ENCODE data around the gene SPEM3. TPM values are rescaled to one million over a fixed set of nuclear protein-coding genes. Genes with fewer than 3 reads are reported as not detected.

Gene SPEM3
- total RNA-seq, 3 donors from 2014 or later: not detected

DNA sequence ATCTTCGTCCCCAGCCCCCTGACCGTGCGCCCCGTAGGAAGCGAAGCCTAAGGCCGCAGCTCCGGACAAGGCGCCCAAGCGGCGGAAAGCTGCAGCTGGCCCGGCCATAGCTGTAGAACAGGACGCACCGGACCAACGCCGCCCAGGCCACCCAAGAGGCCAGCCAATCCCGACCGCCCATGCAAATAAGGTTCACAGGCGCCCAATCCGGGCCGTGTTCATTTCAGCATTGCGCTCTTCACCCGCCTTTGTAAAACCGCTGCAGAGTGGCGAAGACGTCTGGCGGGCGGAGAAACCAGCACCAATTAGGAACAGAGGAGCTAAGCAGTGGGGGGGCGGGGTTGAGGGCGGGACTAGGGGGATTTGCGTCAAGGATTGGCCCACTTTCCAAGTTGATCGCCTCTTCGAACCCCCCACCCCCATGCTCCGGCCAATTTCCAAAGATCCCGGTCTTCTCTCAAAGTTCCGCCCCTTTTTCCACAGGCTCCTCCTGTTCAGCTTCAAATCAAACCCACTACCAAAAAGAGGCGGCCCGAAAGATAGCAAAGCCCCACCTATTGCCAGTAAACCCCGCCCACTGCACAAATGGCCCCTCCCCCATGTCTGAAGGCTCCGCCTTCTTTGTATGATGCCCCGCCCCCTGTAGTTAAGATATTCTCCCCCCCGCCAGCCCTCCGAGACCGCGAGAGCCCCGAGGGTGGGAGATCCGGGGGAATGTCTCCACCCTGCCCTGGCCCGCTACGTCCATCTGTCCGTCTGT lies 24.5 kb upstream of the SPEM3 start, which contains the start of gene TMEM256:
TMEM256 (minus strand) TSS at position 121 of the 760 bp plus-strand sequence; CDS start at position 108, 13 bp downstream.
- Histone ChIP-seq H3K9me3 (no peaks in the 10 kb centered on the region), H3K4me3 (peak within 1 kb of the TSS; percentile 57 to 89 (median 80)), H3K36me3 (no peaks in the 10 kb centered on the region), H3K27me3 (no peaks in the 10 kb centered on the region), H3K27ac (peak within 1 kb of the TSS; percentile 92 to 95), H3K4me1 (peaks cover 4 to 8% of the 10 kb centered on the region in 2 donors)
- TF ChIP-seq POLR2AphosphoS5 (IDR thresholded peaks at IDR 0.05) (peak; percentile 78 to 87 (median 84)), POLR2A (IDR thresholded peaks at IDR 0.05) (peak; percentile 79)
- TF ChIP-seq, protein P1, sequence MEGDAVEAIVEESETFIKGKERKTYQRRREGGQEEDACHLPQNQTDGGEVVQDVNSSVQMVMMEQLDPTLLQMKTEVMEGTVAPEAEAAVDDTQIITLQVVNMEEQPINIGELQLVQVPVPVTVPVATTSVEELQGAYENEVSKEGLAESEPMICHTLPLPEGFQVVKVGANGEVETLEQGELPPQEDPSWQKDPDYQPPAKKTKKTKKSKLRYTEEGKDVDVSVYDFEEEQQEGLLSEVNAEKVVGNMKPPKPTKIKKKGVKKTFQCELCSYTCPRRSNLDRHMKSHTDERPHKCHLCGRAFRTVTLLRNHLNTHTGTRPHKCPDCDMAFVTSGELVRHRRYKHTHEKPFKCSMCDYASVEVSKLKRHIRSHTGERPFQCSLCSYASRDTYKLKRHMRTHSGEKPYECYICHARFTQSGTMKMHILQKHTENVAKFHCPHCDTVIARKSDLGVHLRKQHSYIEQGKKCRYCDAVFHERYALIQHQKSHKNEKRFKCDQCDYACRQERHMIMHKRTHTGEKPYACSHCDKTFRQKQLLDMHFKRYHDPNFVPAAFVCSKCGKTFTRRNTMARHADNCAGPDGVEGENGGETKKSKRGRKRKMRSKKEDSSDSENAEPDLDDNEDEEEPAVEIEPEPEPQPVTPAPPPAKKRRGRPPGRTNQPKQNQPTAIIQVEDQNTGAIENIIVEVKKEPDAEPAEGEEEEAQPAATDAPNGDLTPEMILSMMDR (IDR thresholded peaks at IDR 0.05): peak in 1 of 3 donors; percentile 32
- peak; percentile 99 for DNase-seq (ENCODE audit: low spot score in 2 of 2)
- intact Hi-C loops (cut with DNase I; ENCODE audit: low total_unique reads): no loop called here

DNA sequence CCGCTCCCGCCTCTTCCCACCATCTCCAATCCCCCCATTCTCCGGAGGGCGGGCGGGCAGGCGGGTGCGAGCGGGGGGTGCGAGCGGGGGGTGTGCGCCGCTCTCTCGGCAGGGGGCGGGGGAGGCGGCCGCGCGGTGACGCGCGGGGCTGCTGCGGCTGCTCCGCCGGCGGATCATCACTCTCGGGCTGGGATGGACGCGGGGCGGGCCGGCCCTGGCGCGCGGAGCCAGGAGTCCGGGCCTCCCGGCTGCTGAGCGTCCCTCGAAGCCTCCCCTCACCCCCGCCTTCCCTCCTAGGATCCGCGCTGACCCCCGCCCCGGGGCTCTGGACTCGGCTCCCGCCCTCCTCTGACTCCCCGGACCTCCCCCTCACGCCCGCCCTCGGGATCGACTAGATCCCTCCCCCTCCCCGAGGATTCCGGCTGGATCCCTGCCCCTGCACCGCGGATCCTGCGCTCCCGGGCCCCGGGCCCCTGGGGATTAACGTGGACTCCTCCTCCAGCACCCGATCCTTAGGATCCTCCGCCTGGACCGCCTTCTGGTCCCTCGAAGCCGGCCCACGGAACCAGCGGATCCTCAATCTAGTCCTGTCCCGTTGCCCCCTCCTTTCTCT lies 23.8 kb upstream of the SPEM3 start:
- peaks cover 4 to 8% of the 10 kb centered on the region in 2 donors for H3K4me1 ChIP-seq

DNA sequence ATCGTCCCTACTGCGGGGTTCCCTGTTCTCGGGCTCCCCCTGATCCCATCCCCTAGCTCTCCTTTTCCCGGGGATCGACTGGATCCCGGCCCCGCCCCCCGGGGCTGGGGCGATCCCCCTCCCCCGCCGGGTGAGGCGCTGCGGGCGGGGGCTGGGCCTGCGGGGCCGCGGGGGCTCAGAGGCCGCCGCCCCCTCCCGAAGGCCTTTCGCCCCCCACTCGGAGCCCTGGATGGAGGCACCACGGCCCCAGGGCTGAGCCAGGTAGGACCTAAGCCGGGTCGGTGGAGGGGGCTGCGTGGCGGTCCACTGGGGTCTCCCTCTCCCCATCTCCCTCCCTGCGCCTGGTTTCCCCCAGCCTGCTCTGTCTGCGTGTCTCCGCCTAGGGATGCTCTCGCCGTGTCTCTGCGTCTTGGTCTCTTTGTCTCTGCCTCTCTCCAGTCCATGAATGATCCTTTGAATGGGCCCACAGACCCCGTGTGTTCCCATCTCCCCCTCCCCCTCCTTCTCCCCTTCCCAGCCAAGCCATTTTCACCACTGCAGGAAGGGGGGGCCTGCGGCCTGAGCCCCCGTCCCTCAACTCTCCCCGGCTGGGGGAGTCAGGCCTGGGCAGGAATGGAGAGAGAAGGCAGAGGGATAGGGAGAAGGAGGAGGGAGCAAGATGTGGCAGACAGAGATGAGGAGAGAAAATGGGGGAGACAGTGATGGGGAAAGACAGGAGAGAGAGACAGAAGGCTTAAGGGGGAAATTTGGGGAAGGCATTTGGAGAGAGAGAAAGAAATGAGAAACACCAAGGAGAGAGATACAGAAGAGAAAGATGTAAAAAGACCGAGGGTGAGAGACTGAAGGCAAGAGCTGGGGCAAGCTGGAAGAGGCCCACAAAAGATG lies 23.1 kb upstream of the SPEM3 start:
- Histone ChIP-seq H3K4me1 (peaks cover 4 to 8% of the 10 kb centered on the region in 2 donors), H3K4me3 (peak overlapping the region; percentile 57 to 89 (median 80)), H3K36me3 (no peaks in the 10 kb centered on the region), H3K9me3 (no peaks in the 10 kb centered on the region), H3K27ac (peak overlapping the region; percentile 92 to 95), H3K27me3 (no peaks in the 10 kb centered on the region)
- TF ChIP-seq, protein P1 (IDR thresholded peaks at IDR 0.05): no peak
- no peak for TF ChIP-seq POLR2A (IDR thresholded peaks at IDR 0.05)
- no peak for TF ChIP-seq POLR2AphosphoS5 (IDR thresholded peaks at IDR 0.05)
- intact Hi-C loops (cut with DNase I; ENCODE audit: low total_unique reads): no loop called here
- DNase-seq (ENCODE audit: low spot score in 2 of 2): no peak

More for the DNA sequence above, 23.8 kb upstream of the SPEM3 start:
- Histone ChIP-seq H3K36me3 (no peaks in the 10 kb centered on the region), H3K9me3 (no peaks in the 10 kb centered on the region), H3K4me3 (peak overlapping the region; percentile 57 to 89 (median 80)), H3K27ac (peak overlapping the region; percentile 92 to 95), H3K27me3 (no peaks in the 10 kb centered on the region)
- TF ChIP-seq POLR2A (IDR thresholded peaks at IDR 0.05): no peak
- TF ChIP-seq, protein P1 (IDR thresholded peaks at IDR 0.05): no peak
- DNase-seq (ENCODE audit: low spot score in 2 of 2): peak; percentile 46 to 74
- intact Hi-C loops (cut with DNase I; ENCODE audit: low total_unique reads): no loop called here

DNA sequence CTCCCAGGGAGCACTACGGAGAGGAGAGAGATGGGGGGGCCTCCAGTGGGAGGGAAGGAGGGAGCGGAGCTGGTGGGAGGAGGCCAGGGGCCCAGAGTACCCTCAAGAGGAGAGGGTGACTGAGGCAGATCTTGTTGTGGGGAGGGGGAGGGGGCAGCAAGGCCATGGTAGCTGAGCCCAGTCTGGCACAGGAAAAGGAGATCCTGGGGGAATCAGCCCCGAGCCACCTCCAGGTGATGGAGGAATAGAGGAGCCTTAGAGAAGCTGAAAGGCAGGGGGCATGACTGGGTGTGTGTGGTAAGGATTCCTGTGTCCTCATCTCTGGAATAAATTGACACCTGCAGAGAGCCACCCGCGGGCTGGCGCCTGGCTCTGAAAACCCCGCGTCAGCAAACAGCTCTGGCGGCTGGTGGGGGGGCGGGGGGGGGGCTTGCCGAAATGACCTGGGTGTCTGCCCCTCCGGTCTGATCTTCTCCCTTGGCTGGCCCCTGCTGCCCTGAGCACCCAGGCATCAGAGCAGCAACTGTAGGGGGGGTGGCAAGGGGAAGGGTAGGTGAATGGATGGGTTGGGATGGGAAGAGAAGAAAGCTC lies 22.3 kb upstream of the SPEM3 start:
- Histone ChIP-seq H3K27me3 (no peaks in the 10 kb centered on the region), H3K9me3 (no peaks in the 10 kb centered on the region), H3K27ac (peak overlapping the region; percentile 92 to 95), H3K4me1 (peaks cover 4 to 8% of the 10 kb centered on the region in 2 donors), H3K36me3 (no peaks in the 10 kb centered on the region), H3K4me3 (peak overlapping the region in 2 of 3 donors; percentile 80 to 89)
- DNase-seq (ENCODE audit: low spot score in 2 of 2): no peak
- TF ChIP-seq POLR2A (IDR thresholded peaks at IDR 0.05) (no peak), POLR2AphosphoS5 (IDR thresholded peaks at IDR 0.05) (no peak)
- TF ChIP-seq, protein P1 (IDR thresholded peaks at IDR 0.05): no peak
- intact Hi-C loops (cut with DNase I; ENCODE audit: low total_unique reads): no loop called here
